GM15510 (cell line): ENCODE measurements around the gene ABCF2.

Experiments used
- POLR2A ChIP-seq: IDR thresholded peaks from 3 replicates; pipeline ENCODE4 v1.6.1; 2011; ENCODE audit warnings: borderline replicate concordance; ENCODE audit not compliant: insufficient read length; ENCODE audit errors: extremely low read depth

The ABCF2 gene

GRCh38 chr7:151185762-151186639 lies 41.0 kb downstream of the ABCF2 start:
- TF ChIP-seq POLR2A = no peak

GRCh38 chr7:151181011-151181431 lies 46.0 kb downstream of the ABCF2 start:
- TF ChIP-seq POLR2A = no peak

GRCh38 chr7:151179946-151180345 lies 47.1 kb downstream of the ABCF2 start:
- no peak for TF ChIP-seq POLR2A

- no peak for TF ChIP-seq POLR2A
These were observed 47.6 kb downstream of the ABCF2 start for GRCh38 chr7:151179287-151179860.

- no peak for TF ChIP-seq POLR2A
These were observed 48.2 kb downstream of the ABCF2 start for GRCh38 chr7:151178831-151179230.

- no peak for TF ChIP-seq POLR2A
These were observed 48.8 kb downstream of the ABCF2 start for GRCh38 chr7:151178236-151178635.

- TF ChIP-seq POLR2A = no peak
These were observed 49.7 kb downstream of the ABCF2 start for GRCh38 chr7:151177310-151177709.

GRCh38 chr7:151176401-151176800 lies 50.6 kb downstream of the ABCF2 start:
- no peak for TF ChIP-seq POLR2A

- no peak for TF ChIP-seq POLR2A
These were observed 51.2 kb downstream of the ABCF2 start for GRCh38 chr7:151175793-151176311.

- no peak for TF ChIP-seq POLR2A
These were observed 51.8 kb downstream of the ABCF2 start for GRCh38 chr7:151175047-151175792.

GRCh38 chr7:151174246-151175046 lies 52.6 kb downstream of the ABCF2 start:
- TF ChIP-seq POLR2A = no peak

GRCh38 chr7:151173386-151174245 lies 53.4 kb downstream of the ABCF2 start:
- no peak for TF ChIP-seq POLR2A
